ENCODE data around the gene TOM1. TPM values are rescaled to one million over a fixed set of nuclear protein-coding genes. Genes with fewer than 3 reads are reported as not detected.
A peak's percentile ranks its signal among the peaks of the same experiment; 100 is the strongest.

The TOM1 gene
- total RNA-seq, 5 donors from 2014 or later (not counting 1 experiment from before 2014, with no cell fraction given), result 55.9 to 152 (median 68.3) TPM

GRCh38 chr22:35308480-35309021, 8.9 kb downstream of the TOM1 start:
- no peaks in the 10 kb centered on the region for H3K27me3 Mint-ChIP-seq
- H3K27me3 ChIP-seq (replicated peaks in 1 of 2; ENCODE audit: control insufficient read depth in 2 of 2, extremely low read depth in 1 of 2, insufficient read depth in 2 of 2, low read length in 1 of 2), result no peaks in the 10 kb centered on the region
- no peaks in the 10 kb centered on the region for H3K36me3 ChIP-seq (ENCODE audit: control insufficient read depth in 2 of 2, extremely low read depth in 1 of 2, insufficient read depth in 1 of 2, low read length in 1 of 2)
- WGBS (ENCODE audit: insufficient coverage), result 0% methylated on average over 1 of the region's 6 CpGs
- peak overlapping the region; percentile 24 for H3K27ac ChIP-seq (ENCODE audit: low read length)
- H3K4me3 ChIP-seq (ENCODE audit: control insufficient read depth in 1 of 2, extremely low read depth in 1 of 2, low read length in 1 of 2), result peak overlapping the region in 1 of 2 donors; percentile 2
- peak in 2 of 35 experiments; percentile 3 to 20 for DNase-seq
- ATAC-seq (replicated peaks in 1 of 4), result peak; percentile 36 to 73 (median 42)
- H3K4me1 Mint-ChIP-seq, result peaks cover 87 to 91% (median 90%) of the 10 kb centered on the region in 3 donors
- peak overlapping the region; percentile 83 to 85 for H3K27ac Mint-ChIP-seq
- POLR2A ChIA-PET, result interaction anchor here in 1 of 2 donors (0.7 kb wide), 1 partner anchor 11 kb away, joined by 4 read pairs; no protein-coding TSS in a partner anchor
- no peaks in the 10 kb centered on the region for H3K9me3 Mint-ChIP-seq
- H3K36me3 Mint-ChIP-seq, result peaks cover 12% of the 10 kb centered on the region
- H3K4me1 ChIP-seq (ENCODE audit: control insufficient read depth in 1 of 2, extremely low read depth in 1 of 2, insufficient read depth in 2 of 2, low read length in 2 of 2), result peaks cover 27 to 85% of the 10 kb centered on the region in 2 experiments
- H3K4me3 Mint-ChIP-seq, result peak overlapping the region in 1 of 3 donors; percentile 70
- CTCF ChIA-PET, result interaction anchor here in 1 of 2 donors (2.0 kb wide), 1 partner anchor 9 kb away, joined by 4 read pairs; the partner anchor contains the start of gene TOM1
- H3K9me3 ChIP-seq, result no peaks in the 10 kb centered on the region

GRCh38 chr22:35310556-35311550, 11.2 kb downstream of the TOM1 start:
- CTCF ChIA-PET, result interaction anchor here in 1 of 2 donors (0.6 to 0.7 kb wide), 2 partner anchors 10 to 25 kb away, joined by 3 read pairs; no protein-coding TSS in a partner anchor
- WGBS (ENCODE audit: insufficient coverage), result 50% methylated on average over 13 of the region's 18 CpGs
- peak overlapping the region; percentile 85 to 91 for H3K27ac Mint-ChIP-seq
- peak in 2 of 4 experiments; percentile 17 to 24 for ATAC-seq (replicated peaks in 1 of 4)
- POLR2A ChIA-PET, result interaction anchor here in 1 of 2 donors (0.8 kb wide), 1 partner anchor 11 kb away, joined by 7 read pairs; the partner anchor contains the start of gene TOM1
- peaks cover 86 to 93% (median 90%) of the 10 kb centered on the region in 3 donors for H3K4me1 Mint-ChIP-seq
- no peaks in the 10 kb centered on the region for H3K9me3 Mint-ChIP-seq
- H3K27me3 Mint-ChIP-seq, result no peaks in the 10 kb centered on the region
- Histone ChIP-seq H3K27ac (ENCODE audit: low read length) (peak overlapping the region; percentile 4), H3K36me3 (ENCODE audit: control insufficient read depth in 2 of 2, extremely low read depth in 1 of 2, insufficient read depth in 1 of 2, low read length in 1 of 2) (peaks cover 0 to 4% of the 10 kb centered on the region in 2 donors), H3K27me3 (replicated peaks in 1 of 2; ENCODE audit: control insufficient read depth in 2 of 2, extremely low read depth in 1 of 2, insufficient read depth in 2 of 2, low read length in 1 of 2) (no peaks in the 10 kb centered on the region), H3K4me1 (ENCODE audit: control insufficient read depth in 1 of 2, extremely low read depth in 1 of 2, insufficient read depth in 2 of 2, low read length in 2 of 2) (peaks cover 30 to 95% of the 10 kb centered on the region in 2 experiments), H3K9me3 (no peaks in the 10 kb centered on the region), H3K4me3 (ENCODE audit: control insufficient read depth in 1 of 2, extremely low read depth in 1 of 2, low read length in 1 of 2) (no peak overlapping the region)
- H3K4me3 Mint-ChIP-seq, result peak overlapping the region; percentile 43 to 51 (median 44)
- H3K36me3 Mint-ChIP-seq, result peaks cover 7% of the 10 kb centered on the region
- DNase-seq, result peak in 1 of 35 experiments; percentile 10

GRCh38 chr22:35311551-35311999, 11.9 kb downstream of the TOM1 start:
- Histone ChIP-seq H3K27me3 (replicated peaks in 1 of 2; ENCODE audit: control insufficient read depth in 2 of 2, extremely low read depth in 1 of 2, insufficient read depth in 2 of 2, low read length in 1 of 2) (no peaks in the 10 kb centered on the region), H3K27ac (ENCODE audit: low read length) (peak overlapping the region; percentile 4), H3K4me3 (ENCODE audit: control insufficient read depth in 1 of 2, extremely low read depth in 1 of 2, low read length in 1 of 2) (no peak overlapping the region), H3K4me1 (ENCODE audit: control insufficient read depth in 1 of 2, extremely low read depth in 1 of 2, insufficient read depth in 2 of 2, low read length in 2 of 2) (peaks cover 22 to 94% of the 10 kb centered on the region in 2 experiments), H3K9me3 (no peaks in the 10 kb centered on the region), H3K36me3 (ENCODE audit: control insufficient read depth in 2 of 2, extremely low read depth in 1 of 2, insufficient read depth in 1 of 2, low read length in 1 of 2) (peaks cover 0 to 4% of the 10 kb centered on the region in 2 donors)
- Mint-ChIP-seq H3K27me3 (no peaks in the 10 kb centered on the region), H3K9me3 (no peaks in the 10 kb centered on the region), H3K36me3 (peaks cover 4% of the 10 kb centered on the region), H3K27ac (peak overlapping the region; percentile 85 to 91), H3K4me1 (peaks cover 79 to 91% (median 89%) of the 10 kb centered on the region in 3 donors), H3K4me3 (no peak overlapping the region)
- ATAC-seq (replicated peaks in 1 of 4) (no peak), DNase-seq (peak in 1 of 35 experiments; percentile 22)
- POLR2A ChIA-PET, result no interaction called here
- CTCF ChIA-PET, result no interaction called here
- 97% methylated on average over 3 of the region's 8 CpGs for WGBS (ENCODE audit: insufficient coverage)

- ATAC-seq (replicated peaks in 1 of 4), result no peak
- Histone ChIP-seq H3K4me3 (ENCODE audit: control insufficient read depth in 1 of 2, extremely low read depth in 1 of 2, low read length in 1 of 2) (no peak overlapping the region), H3K36me3 (ENCODE audit: control insufficient read depth in 2 of 2, extremely low read depth in 1 of 2, insufficient read depth in 1 of 2, low read length in 1 of 2) (peaks cover 1 to 4% of the 10 kb centered on the region in 2 donors), H3K27ac (ENCODE audit: low read length) (no peak overlapping the region), H3K27me3 (replicated peaks in 1 of 2; ENCODE audit: control insufficient read depth in 2 of 2, extremely low read depth in 1 of 2, insufficient read depth in 2 of 2, low read length in 1 of 2) (no peaks in the 10 kb centered on the region), H3K9me3 (no peaks in the 10 kb centered on the region), H3K4me1 (ENCODE audit: control insufficient read depth in 1 of 2, extremely low read depth in 1 of 2, insufficient read depth in 2 of 2, low read length in 2 of 2) (peaks cover 15 to 86% of the 10 kb centered on the region in 2 experiments)
- Mint-ChIP-seq H3K4me3 (peak overlapping the region in 1 of 3 donors; percentile 18), H3K36me3 (peaks cover 7% of the 10 kb centered on the region), H3K4me1 (peaks cover 70 to 85% (median 80%) of the 10 kb centered on the region in 3 donors), H3K27ac (peak overlapping the region; percentile 29 to 51), H3K9me3 (no peaks in the 10 kb centered on the region), H3K27me3 (no peaks in the 10 kb centered on the region)
- WGBS (ENCODE audit: insufficient coverage), result 83% methylated on average over 9 of the region's 13 CpGs
- peak in 1 of 35 experiments; percentile 20 for DNase-seq
- POLR2A ChIA-PET, result interaction anchor here in 1 of 2 donors (0.6 kb wide), 1 partner anchor 237 kb away, joined by 3 read pairs; no protein-coding TSS in a partner anchor
- CTCF ChIA-PET, result no interaction called here
These were observed 12.7 kb downstream of the TOM1 start for GRCh38 chr22:35312198-35313059.

- 77% methylated on average over 10 of the region's 14 CpGs for WGBS (ENCODE audit: insufficient coverage)
- no peak for ATAC-seq (replicated peaks in 1 of 4)
These were observed 13.8 kb downstream of the TOM1 start for GRCh38 chr22:35313311-35314121.

More at GRCh38 chr22:35313311-35314121, 13.8 kb downstream of the TOM1 start:
- Mint-ChIP-seq H3K4me1 (peaks cover 59 to 75% (median 69%) of the 10 kb centered on the region in 3 donors), H3K36me3 (peaks cover 7% of the 10 kb centered on the region), H3K27ac (no peak overlapping the region), H3K27me3 (no peaks in the 10 kb centered on the region), H3K4me3 (no peak overlapping the region), H3K9me3 (no peaks in the 10 kb centered on the region)
- no peak overlapping the region for H3K27ac ChIP-seq (ENCODE audit: low read length)
- H3K36me3 ChIP-seq (ENCODE audit: control insufficient read depth in 2 of 2, extremely low read depth in 1 of 2, insufficient read depth in 1 of 2, low read length in 1 of 2), result peaks cover 4 to 12% of the 10 kb centered on the region in 2 donors
- DNase-seq, result peak in 1 of 35 experiments; percentile 19
- no peaks in the 10 kb centered on the region for H3K9me3 ChIP-seq
- POLR2A ChIA-PET, result interaction anchor here in 1 of 2 donors (1.1 kb wide), 1 partner anchor 14 kb away, joined by 3 read pairs; the partner anchor contains the start of gene TOM1
- H3K4me3 ChIP-seq (ENCODE audit: control insufficient read depth in 1 of 2, extremely low read depth in 1 of 2, low read length in 1 of 2), result no peak overlapping the region
- peaks cover 10 to 76% of the 10 kb centered on the region in 2 experiments for H3K4me1 ChIP-seq (ENCODE audit: control insufficient read depth in 1 of 2, extremely low read depth in 1 of 2, insufficient read depth in 2 of 2, low read length in 2 of 2)
- CTCF ChIA-PET, result no interaction called here
- no peaks in the 10 kb centered on the region for H3K27me3 ChIP-seq (replicated peaks in 1 of 2; ENCODE audit: control insufficient read depth in 2 of 2, extremely low read depth in 1 of 2, insufficient read depth in 2 of 2, low read length in 1 of 2)

Data from T-cell (primary cell).